Ovary (tissue), 9 donors: ENCODE measurements around the gene GATAD2A. TPM values are rescaled to one million over a fixed set of nuclear protein-coding genes. Genes with fewer than 3 reads are reported as not detected.

Experiments
- DNase-seq, 5 donors: peaks; one replicate each; pipeline ENCODE4 v3.0.0-alpha.2; 2019 to 2020
- H3K27ac ChIP-seq, 2 donors: fragments of 200-600 bp; one replicate each; pipeline versions ENCODE4 v1.5.1 to v1.8.0; 2019 to 2022
- H3K27me3 ChIP-seq: fragments of 200-600 bp; one replicate; pipeline ENCODE4 v1.8.0; 2022
- H3K36me3 ChIP-seq: fragments of 200-600 bp; sonication (generic); one replicate; pipeline ENCODE4 v1.5.1; 2019
- H3K4me1 ChIP-seq: one replicate; pipeline ENCODE4 v1.8.1; 2013; ENCODE audit warnings: mild to moderate bottlenecking, moderate library complexity; ENCODE audit not compliant: insufficient read depth
- H3K4me3 ChIP-seq: fragments of 200-600 bp; sonication (generic); one replicate; pipeline ENCODE4 v1.5.1; 2017
- H3K9me3 ChIP-seq, 2 donors: fragments of 200-600 bp in 1 of 2; sonication (generic) in 1 of 2; one replicate each; pipeline versions ENCODE4 v1.5.1 to v1.8.1; 2013 to 2019; ENCODE audit warnings: mild to moderate bottlenecking in 1 of 2, moderate library complexity in 1 of 2
- EP300 ChIP-seq: sonication (generic); formaldehyde crosslinking; IDR thresholded peaks from one replicate; pipeline ENCODE4 v1.6.1; 2017; ENCODE audit warnings: antibody characterized with exemption
- POLR2A ChIP-seq: fragments of 450-650 bp; IDR thresholded peaks from one replicate; pipeline ENCODE4 v1.6.1; 2017; ENCODE audit warnings: antibody characterized with exemption, mild to moderate bottlenecking, moderate library complexity
- WGBS, 3 donors: extraction: QIAGEN DNeasy Blood & Tissue Kit in 1 of 3; methylation state at CpG; one replicate each; pipeline versions ENCODE4 v1.1.5 to v1.1.7; 2013 to 2017; 5-methylcytosine and 5-hydroxymethylcytosine counted together
- intact Hi-C, 4 donors: fragments of 100-400 bp; cut with DNase I; formaldehyde crosslinking; loops; one replicate each; pipeline versions ENCODE4 v1.11.0 to v1.15.1; 2022 to 2023
- polyA plus RNA-seq, 2 donors: library from polyadenylated mRNA; stranded (reverse); fragments of 200-250 nt in 1 of 2; fragments of 350-450 nt in 1 of 2; fragmentation: Illumina TruSeq in 1 of 2; extraction: RNeasy Lipid Tissue Mini Kit (QIAGEN cat#74804) in 1 of 2; gene quantifications; one replicate each; pipeline ENCODE4 v1.2.3, GENCODE V29; 2013 to 2014
- total RNA-seq, 7 donors: library from RNA; depleted of rRNA in 2 of 7; stranded (reverse); fragments of >200 nt in 2 of 7; fragmentation: NEBNext Ultra II Directional in 3 of 7; extraction: Animal tissue kit (Norgen Biotek cat#: 25700) in 3 of 7; gene quantifications; one replicate each; pipeline versions ENCODE4 v1.1.0 to v1.2.4, GENCODE V29; 2016 to 2023
- TF ChIP-seq, protein P1 (sequence below), 3 donors: fragments of 450-650 bp in 2 of 3; fragments of 200-600 bp in 1 of 3; IDR thresholded peaks; one replicate each; pipeline versions ENCODE4 v1.5.1 to v1.8.0; 2016 to 2022; ENCODE audit warnings: antibody characterized with exemption in 3 of 3, mild to moderate bottlenecking in 1 of 3
- donor health status: DM: no; HTN: no; CAD: no; lungs with moderate emphysema.
- donor health status: DM: no; HTN: no; CAD: no.
- donor health status: Bipolar disorder and iron deficiency.
- donor health status: DM: yes; HTN: yes; CAD: no.
- donor health status: DM: no; HTN: no; CAD: no.
- donor health status: DM: yes; HTN: yes; CAD: no.

GATAD2A gene
- total and polyA plus RNA-seq, 9 donors, result 10.7 to 83.0 (median 52.2) TPM

DNA sequence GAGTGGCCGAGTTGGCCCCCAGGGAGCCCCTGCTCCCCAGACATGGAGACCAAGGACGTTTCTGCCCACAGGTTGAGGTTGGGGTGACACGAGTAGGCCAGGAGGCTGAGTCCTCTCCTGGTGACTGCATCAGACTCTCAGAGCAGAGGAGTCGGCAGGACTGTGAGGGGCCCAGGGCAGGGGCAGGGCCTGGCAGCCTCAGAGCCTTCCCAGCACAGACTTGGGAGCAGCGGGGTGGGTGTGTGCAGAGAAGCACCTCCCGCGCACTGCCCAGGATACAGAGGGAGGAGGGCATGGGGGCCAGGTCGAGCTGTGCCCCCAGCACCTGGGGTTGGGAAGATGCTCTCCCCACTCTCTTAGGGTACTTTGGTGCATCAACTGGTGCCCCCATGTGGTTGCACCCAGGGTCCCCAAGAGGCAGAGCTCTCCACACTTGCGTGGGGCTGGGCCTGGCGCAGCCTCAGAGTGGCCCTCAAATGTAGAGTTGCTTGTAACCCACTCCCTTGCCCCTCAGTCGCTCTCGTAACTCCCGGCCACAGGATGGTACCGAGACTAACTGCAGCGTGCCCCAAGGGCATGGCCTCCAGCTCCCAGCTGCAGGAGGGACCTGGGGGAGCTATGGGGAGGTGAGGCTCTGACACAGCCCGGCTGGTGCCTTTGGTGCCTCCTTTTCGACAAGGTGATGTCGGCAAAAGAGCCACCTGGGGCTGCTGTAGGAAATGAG is 94.0 kb downstream of the GATAD2A start:
- intact Hi-C loops, result loop anchor here in 1 of 4 donors (10.0 kb wide), 1 partner anchor 355 kb away; no protein-coding TSS in a partner anchor
- Histone ChIP-seq H3K4me3 (no peak overlapping the region), H3K27me3 (no peaks in the 10 kb centered on the region), H3K36me3 (no peaks in the 10 kb centered on the region), H3K9me3 (no peaks in the 10 kb centered on the region), H3K27ac (no peak overlapping the region), H3K4me1 (no peaks in the 10 kb centered on the region)
- TF ChIP-seq POLR2A (no peak), EP300 (no peak)
- TF ChIP-seq, protein P1, sequence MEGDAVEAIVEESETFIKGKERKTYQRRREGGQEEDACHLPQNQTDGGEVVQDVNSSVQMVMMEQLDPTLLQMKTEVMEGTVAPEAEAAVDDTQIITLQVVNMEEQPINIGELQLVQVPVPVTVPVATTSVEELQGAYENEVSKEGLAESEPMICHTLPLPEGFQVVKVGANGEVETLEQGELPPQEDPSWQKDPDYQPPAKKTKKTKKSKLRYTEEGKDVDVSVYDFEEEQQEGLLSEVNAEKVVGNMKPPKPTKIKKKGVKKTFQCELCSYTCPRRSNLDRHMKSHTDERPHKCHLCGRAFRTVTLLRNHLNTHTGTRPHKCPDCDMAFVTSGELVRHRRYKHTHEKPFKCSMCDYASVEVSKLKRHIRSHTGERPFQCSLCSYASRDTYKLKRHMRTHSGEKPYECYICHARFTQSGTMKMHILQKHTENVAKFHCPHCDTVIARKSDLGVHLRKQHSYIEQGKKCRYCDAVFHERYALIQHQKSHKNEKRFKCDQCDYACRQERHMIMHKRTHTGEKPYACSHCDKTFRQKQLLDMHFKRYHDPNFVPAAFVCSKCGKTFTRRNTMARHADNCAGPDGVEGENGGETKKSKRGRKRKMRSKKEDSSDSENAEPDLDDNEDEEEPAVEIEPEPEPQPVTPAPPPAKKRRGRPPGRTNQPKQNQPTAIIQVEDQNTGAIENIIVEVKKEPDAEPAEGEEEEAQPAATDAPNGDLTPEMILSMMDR (IDR thresholded peaks at IDR 0.05), result no peak
- no peak for DNase-seq
- 76 to 83% (median 80%) methylated on average over 17 to 18 of the region's 18 CpGs for WGBS, 3 donors

DNA sequence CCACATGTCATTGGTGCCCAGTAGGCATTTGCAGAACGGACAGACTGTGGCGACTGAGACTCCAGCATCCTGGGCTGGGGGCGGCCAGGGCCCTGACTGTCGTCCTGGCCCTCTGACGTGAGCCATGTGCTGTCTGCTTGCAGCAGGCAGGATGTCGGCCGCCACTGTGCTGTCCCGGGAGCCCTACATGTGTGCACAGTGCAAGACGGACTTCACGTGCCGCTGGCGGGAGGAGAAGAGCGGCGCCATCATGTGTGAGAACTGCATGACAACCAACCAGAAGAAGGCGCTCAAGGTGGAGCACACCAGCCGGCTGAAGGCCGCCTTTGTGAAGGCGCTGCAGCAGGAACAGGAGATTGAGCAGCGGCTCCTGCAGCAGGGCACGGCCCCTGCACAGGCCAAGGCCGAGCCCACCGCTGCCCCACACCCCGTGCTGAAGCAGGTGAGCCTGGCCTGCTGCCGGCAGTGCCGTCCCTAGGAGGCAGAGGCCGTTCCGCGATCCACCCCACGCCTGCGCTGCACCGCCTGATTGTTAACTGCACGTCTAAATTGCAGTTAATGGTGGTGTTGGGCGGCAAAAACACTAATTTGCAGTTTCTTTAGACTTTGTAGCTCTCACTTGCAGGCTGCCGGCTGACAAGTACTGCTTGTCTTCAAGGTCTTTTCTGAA is 95.6 kb downstream of the GATAD2A start:
- no peaks in the 10 kb centered on the region for H3K36me3 ChIP-seq
- intact Hi-C loops, result no loop called here
- H3K4me1 ChIP-seq, result peaks cover 1% of the 10 kb centered on the region
- 69 to 82% (median 76%) methylated on average over 33 to 34 of the region's 34 CpGs for WGBS, 3 donors
- H3K27ac ChIP-seq, result no peak overlapping the region
- no peaks in the 10 kb centered on the region for H3K9me3 ChIP-seq
- no peaks in the 10 kb centered on the region for H3K27me3 ChIP-seq
- TF ChIP-seq, protein P1 (IDR thresholded peaks at IDR 0.05), result no peak
- TF ChIP-seq POLR2A, result no peak
- no peak for TF ChIP-seq EP300
- no peak for DNase-seq
- no peak overlapping the region for H3K4me3 ChIP-seq

DNA sequence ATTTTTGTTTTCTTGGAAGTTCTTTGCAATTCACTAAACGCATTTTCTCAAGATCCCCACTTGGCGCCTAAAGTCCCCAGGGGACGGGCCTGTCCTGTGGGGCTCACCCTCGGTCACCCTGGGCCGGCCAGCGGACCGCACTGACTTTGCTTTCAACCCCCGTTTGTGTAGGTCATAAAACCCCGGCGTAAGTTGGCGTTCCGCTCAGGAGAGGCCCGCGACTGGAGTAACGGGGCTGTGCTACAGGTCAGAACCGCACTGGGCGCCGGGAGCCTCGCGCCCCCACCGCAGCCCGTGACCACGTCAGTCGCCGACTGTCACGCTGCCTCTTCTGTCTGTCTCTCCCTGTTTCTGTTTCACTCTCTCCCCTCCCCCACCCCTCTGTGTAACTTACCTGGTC is 96.3 kb downstream of the GATAD2A start:
- Histone ChIP-seq H3K27ac (no peak overlapping the region), H3K36me3 (no peaks in the 10 kb centered on the region), H3K4me1 (peaks cover 1% of the 10 kb centered on the region), H3K27me3 (no peaks in the 10 kb centered on the region), H3K4me3 (no peak overlapping the region), H3K9me3 (no peaks in the 10 kb centered on the region)
- WGBS, 3 donors, result 93 to 94% (median 93%) methylated on average over 26 of the region's 26 CpGs
- intact Hi-C loops, result no loop called here
- no peak for DNase-seq
- TF ChIP-seq POLR2A (no peak), EP300 (no peak)
- TF ChIP-seq, protein P1 (IDR thresholded peaks at IDR 0.05), result no peak

DNA sequence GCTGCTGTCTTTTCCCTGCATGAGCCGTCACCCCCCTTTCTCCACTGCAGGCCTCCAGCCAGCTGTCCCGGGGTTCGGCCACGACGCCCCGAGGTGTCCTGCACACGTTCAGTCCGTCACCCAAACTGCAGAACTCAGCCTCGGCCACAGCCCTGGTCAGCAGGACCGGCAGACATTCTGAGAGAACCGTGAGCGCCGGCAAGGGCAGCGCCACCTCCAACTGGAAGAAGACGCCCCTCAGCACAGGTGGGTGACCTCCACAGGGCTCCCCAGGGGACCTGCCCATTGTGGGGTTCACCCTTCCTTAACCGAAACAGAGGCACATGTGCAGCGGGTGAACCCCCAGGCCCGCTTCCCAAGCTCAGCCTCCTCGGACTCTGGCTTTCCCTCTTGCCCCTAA is 96.8 kb downstream of the GATAD2A start:
- 89 to 95% (median 93%) methylated on average over 19 of the region's 19 CpGs for WGBS, 3 donors
- H3K27ac ChIP-seq, result no peak overlapping the region
- TF ChIP-seq EP300 (no peak), POLR2A (no peak)
- TF ChIP-seq, protein P1 (IDR thresholded peaks at IDR 0.05), result no peak
- H3K4me1 ChIP-seq, result peaks cover 1% of the 10 kb centered on the region
- intact Hi-C loops, result no loop called here
- H3K4me3 ChIP-seq, result no peak overlapping the region
- no peaks in the 10 kb centered on the region for H3K9me3 ChIP-seq
- H3K27me3 ChIP-seq, result no peaks in the 10 kb centered on the region
- no peak for DNase-seq
- H3K36me3 ChIP-seq, result no peaks in the 10 kb centered on the region
